Measurements from ENCODE around the gene RGS3.

The RGS3 gene

DNA sequence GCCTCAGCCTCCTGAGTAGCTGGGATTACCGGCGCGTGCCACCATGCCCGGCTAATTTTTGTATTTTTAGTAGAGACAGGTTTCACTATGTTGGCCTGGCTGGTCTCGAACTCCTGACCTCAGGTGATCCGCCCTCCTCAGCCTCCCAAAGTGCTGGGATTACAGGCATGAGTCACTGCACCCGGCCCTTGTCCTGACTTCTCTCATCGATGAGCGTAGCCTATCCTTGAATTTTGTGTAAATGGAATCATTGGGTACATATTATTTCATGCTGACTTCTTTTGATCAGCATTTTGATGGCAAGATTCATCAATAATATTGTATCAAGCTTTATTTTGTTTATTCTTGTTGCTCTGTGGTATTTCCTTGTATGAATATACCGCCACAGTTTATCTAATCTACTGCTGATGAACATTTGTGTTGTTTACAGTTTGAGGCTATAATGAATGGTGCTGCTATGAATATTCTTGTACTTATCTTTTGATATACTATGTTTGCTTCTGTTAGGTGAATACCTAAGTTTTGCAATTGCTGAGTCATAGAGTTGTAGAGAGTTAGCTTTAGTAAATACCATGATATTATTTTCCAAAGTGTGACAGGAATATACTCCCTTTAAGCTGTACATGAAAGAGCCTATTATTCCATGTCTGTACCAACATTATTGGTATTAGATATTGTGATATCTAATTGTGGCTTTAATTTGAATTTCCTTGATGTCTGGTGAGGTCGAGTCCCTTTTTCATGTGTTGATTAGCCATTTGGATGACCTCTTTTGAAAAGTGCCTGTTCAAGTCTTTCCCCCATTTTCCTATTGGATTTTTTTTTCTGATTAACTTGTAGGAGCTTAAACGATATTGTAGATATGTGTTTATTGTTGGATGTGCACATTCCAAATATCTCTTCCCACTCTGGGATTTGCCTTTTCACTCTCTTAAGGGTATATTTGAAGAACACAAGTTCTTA, 107.5 kb downstream of the RGS3 start:
- Mint-ChIP-seq H3K27ac (no peak overlapping the region), H3K4me1 (peaks cover 21% of the 10 kb centered on the region)
- ATAC-seq (ENCODE audit: low read depth) = no peak

DNA sequence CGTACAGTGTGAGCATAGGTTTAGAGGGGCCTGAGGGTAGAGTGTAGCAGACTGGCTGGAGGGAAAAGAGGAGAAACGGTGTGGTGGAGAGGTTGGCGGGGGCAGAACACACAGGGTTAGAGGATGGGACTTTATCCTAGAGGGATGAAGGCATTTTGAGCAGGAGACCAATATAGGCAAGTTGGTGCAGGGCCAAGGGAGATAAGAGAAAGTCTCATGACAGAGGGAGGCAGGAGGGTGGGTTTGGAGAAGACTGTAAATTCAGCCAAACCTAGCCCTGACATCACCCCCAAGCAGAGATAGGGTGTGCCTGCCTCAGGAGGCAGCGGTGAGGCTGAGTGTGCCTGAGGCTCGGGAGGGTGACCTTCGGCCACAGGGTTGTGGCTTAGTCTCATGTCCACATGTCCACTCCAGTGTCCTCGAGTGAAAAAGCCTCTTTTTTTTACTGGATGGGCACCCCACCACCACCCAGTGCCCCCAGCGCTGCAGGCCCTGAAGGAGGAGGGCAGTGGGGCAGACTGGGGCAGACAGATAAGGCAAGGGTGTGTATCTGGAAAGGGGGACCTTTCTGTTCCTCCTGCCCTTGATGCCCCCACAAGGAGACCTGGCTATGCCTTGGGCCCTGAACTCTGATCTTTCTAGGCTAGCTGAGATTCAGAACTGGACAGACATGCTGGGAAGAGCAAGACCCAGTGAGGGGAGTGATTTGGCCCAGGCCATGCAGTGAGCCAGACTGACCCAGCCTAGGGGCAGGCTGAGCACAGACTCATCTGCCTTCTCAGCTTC, 108.7 kb downstream of the RGS3 start:
- Mint-ChIP-seq H3K4me3 (no peak overlapping the region), H3K4me1 (peaks cover 21% of the 10 kb centered on the region), H3K36me3 (no peaks in the 10 kb centered on the region), H3K9me3 (no peaks in the 10 kb centered on the region), H3K27me3 (peaks cover 5% of the 10 kb centered on the region), H3K27ac (no peak overlapping the region)
- DNase-seq (ENCODE audit: low spot score in 2 of 2) (no peak), ATAC-seq (ENCODE audit: low read depth) (no peak)

More for the DNA sequence above, 107.5 kb downstream of the RGS3 start:
- DNase-seq (ENCODE audit: low spot score in 2 of 2) = no peak
- no peak overlapping the region for H3K4me3 Mint-ChIP-seq
- peaks cover 6% of the 10 kb centered on the region for H3K27me3 Mint-ChIP-seq
- H3K9me3 Mint-ChIP-seq = no peaks in the 10 kb centered on the region
- H3K36me3 Mint-ChIP-seq = no peaks in the 10 kb centered on the region

DNA sequence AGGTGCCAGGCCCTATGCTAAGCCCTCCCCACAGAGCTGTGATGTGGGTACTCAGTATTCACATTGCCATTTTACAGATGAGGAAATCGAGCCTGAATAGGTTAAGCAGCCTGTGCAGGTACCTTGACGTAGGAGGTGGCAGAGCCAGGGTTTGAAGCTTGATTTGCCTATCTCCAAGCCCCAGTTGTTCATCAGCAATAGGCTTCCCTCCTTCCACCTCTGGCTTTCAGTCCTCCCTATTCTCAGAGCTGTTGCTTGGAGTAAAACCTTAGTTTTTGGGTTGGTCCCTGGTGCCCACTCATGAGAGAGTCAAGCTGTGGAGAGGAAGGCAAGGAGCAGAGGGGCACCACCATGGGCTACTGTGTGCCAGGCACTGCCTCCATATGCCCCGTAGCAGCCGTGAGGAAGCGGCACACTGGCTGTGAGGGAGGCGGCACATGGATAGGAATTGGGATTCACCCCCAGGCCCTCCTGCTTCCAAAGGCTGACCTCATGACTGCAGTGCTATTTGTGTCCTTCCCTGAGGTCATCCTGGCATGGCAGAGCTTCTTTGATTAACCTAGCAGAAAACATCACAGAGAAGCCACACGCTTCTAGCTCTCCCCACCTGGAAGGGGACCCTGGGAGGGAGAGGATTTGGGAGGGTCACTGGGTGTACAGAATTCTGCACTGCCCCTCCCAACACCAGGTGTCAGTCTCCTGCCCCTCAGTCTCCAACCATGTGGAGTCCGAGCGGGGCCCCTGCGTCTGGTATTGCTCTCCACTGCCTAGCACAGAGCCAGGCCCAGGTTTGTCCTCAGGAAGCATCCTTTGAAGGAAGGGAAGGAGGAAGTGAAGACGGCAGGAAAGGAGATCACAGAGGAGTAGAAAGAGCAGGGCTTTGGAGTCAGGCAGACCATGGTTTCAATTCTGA, 109.8 kb downstream of the RGS3 start:
- Mint-ChIP-seq H3K4me1 (peaks cover 27% of the 10 kb centered on the region), H3K27me3 (peaks cover 3% of the 10 kb centered on the region), H3K36me3 (no peaks in the 10 kb centered on the region), H3K9me3 (no peaks in the 10 kb centered on the region), H3K4me3 (no peak overlapping the region), H3K27ac (no peak overlapping the region)
- ATAC-seq (ENCODE audit: low read depth) (no peak), DNase-seq (ENCODE audit: low spot score in 2 of 2) (no peak)

DNA sequence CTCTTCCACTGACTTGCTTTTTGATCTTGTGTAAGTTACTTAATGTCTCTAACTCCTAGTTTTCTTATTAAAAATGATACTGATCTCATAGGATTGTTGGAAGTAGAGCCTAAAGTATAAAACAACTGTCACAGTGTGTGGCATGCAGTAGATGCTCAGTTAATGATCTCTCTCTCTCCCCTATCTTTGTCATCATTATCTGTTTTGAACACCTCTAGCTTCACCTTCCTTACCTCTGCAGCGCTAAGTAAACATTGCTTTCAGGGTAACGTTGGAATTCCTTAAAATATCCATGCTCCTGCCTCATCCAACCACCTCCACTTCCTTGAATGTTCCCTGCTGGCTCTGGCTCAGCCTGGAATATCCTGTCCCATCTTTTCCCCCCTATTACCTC, 110.4 kb downstream of the RGS3 start:
- no peaks in the 10 kb centered on the region for H3K36me3 Mint-ChIP-seq
- no peak for DNase-seq (ENCODE audit: low spot score in 2 of 2)
- H3K4me3 Mint-ChIP-seq = no peak overlapping the region
- no peak for ATAC-seq (ENCODE audit: low read depth)
- H3K27ac Mint-ChIP-seq = no peak overlapping the region
- no peaks in the 10 kb centered on the region for H3K9me3 Mint-ChIP-seq
- peaks cover 34% of the 10 kb centered on the region for H3K4me1 Mint-ChIP-seq
- H3K27me3 Mint-ChIP-seq = peaks cover 3% of the 10 kb centered on the region

DNA sequence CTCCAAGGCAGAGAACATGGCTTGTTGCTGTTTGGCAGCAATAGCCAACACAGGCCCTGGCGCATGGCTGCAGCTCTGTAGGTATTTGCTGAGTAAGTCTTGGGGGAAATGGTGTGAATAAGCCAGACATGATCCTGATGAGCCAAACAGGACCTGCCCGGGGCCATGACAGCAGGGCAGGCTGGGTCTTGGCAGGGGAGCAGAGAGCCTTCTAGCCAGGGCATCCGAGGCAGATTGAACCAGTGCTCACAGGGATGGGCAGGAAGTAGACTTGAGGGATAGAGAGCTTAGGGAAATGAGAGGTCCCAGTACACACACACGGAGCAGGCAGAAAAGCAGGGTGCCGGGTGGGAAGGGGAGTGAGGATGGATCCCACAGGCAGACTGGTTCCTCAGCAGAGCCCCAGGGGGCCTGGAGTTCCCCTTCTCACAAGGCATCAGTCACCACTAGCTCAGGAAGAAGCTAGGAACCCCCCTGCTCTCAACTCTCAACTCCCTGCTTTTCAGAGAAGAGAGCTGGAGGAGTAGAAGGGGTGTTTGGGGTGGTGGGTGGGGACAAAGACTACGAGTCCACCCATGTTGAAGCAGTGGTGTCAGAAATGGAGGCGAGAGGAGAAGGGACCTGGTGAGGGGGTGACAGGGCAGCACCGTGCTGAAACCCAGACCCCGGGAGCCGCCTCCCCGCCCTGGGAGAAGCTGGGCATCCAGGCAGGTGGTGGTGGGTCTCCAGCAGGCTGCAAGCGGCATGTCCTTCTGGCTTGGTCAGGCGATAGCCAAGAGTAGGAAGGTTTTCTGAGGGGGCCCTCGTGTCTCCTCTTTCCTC, 111.1 kb downstream of the RGS3 start:
- no peak for DNase-seq (ENCODE audit: low spot score in 2 of 2)
- H3K9me3 Mint-ChIP-seq = no peaks in the 10 kb centered on the region
- no peak for ATAC-seq (ENCODE audit: low read depth)
- H3K4me1 Mint-ChIP-seq = peaks cover 37% of the 10 kb centered on the region
- no peaks in the 10 kb centered on the region for H3K36me3 Mint-ChIP-seq
- no peak overlapping the region for H3K27ac Mint-ChIP-seq
- H3K27me3 Mint-ChIP-seq = peaks cover 1% of the 10 kb centered on the region
- no peak overlapping the region for H3K4me3 Mint-ChIP-seq

DNA sequence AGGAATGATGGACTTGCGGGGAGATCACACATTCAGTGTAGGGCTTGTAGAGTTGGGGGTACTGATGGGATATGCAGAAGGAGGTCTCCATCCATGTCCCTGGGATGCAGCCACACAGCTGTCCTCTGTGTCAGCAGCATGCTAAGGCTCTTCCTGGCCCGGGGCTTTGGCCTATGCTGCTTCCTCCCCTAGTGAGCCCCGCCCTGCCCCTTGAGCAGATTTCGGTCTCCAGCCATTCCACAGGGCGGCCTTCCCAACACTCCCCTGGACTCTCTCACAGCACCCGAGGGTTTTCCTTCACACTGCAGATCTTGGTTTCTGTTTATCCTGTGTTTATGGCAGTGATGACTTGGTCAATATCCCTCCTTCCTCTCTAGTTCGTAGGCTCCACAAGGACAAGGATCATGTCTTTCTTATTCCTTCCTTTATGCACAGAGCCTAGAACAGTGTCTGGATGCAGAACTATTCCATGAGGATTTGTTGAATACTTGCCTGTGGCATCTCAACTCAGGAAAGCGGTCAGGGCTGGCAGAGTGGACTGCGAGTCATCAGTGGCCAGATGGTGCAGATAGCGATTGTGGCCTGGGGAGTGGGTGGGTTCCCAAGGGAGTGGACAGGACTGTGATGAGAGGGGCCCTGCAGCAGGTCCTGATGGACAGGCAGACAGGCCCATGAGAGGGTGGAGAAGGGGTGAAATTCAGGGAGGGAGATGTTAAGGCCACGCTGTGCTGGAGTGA, 114.2 kb downstream of the RGS3 start:
- Mint-ChIP-seq H3K4me3 (peak overlapping the region; percentile 30), H3K9me3 (no peaks in the 10 kb centered on the region), H3K27ac (peak overlapping the region; percentile 19), H3K27me3 (peaks cover 1% of the 10 kb centered on the region), H3K36me3 (no peaks in the 10 kb centered on the region), H3K4me1 (peaks cover 55% of the 10 kb centered on the region)
- ATAC-seq (ENCODE audit: low read depth) = no peak
- no peak for DNase-seq (ENCODE audit: low spot score in 2 of 2)

DNA sequence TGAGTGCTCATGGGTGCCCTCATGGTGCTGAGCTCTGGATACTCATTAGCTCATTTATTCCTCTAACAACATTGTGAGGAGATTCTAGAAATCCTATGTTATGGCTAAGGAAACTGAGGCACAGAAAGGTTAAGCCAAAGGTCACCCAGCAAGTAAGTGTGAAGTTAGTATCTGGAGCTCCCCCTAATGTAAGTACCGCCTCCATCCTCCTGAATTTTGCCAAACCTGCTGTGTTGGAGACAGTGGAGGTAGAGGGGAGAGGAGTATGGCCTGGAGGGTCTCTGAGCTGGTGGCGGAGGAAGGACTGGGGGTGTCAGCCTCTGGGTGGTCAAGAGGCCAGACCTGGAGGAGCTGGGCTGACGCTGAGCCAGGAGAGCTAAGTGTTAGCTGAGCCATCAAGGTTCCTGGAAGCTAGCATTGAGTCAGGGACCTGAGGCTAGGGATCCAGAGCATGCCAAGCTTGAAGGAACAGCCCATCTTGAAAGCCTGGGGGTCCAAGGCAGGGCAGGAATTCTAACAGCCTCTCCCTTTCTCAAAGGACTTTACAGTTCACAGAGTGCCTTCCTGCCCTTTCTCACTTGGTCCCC, 114.8 kb downstream of the RGS3 start:
- peak overlapping the region; percentile 51 for H3K4me3 Mint-ChIP-seq
- H3K9me3 Mint-ChIP-seq = no peaks in the 10 kb centered on the region
- DNase-seq (ENCODE audit: low spot score in 2 of 2) (no peak), ATAC-seq (ENCODE audit: low read depth) (no peak)
- peak overlapping the region; percentile 19 for H3K27ac Mint-ChIP-seq
- peaks cover 1% of the 10 kb centered on the region for H3K27me3 Mint-ChIP-seq
- H3K4me1 Mint-ChIP-seq = peaks cover 55% of the 10 kb centered on the region
- peaks cover 2% of the 10 kb centered on the region for H3K36me3 Mint-ChIP-seq

- ATAC-seq (ENCODE audit: low read depth) = peak; percentile 41
- peaks cover 7% of the 10 kb centered on the region for H3K36me3 Mint-ChIP-seq
- peak overlapping the region; percentile 51 for H3K4me3 Mint-ChIP-seq
- H3K27ac Mint-ChIP-seq = peak overlapping the region; percentile 81
- H3K27me3 Mint-ChIP-seq = peaks cover 1% of the 10 kb centered on the region
- peaks cover 60% of the 10 kb centered on the region for H3K4me1 Mint-ChIP-seq
- peak; percentile 55 to 57 for DNase-seq (ENCODE audit: low spot score in 2 of 2)
- H3K9me3 Mint-ChIP-seq = no peaks in the 10 kb centered on the region
Measured at GRCh38 chr9:113578882-113579282, 115.4 kb downstream of the RGS3 start.

DNA sequence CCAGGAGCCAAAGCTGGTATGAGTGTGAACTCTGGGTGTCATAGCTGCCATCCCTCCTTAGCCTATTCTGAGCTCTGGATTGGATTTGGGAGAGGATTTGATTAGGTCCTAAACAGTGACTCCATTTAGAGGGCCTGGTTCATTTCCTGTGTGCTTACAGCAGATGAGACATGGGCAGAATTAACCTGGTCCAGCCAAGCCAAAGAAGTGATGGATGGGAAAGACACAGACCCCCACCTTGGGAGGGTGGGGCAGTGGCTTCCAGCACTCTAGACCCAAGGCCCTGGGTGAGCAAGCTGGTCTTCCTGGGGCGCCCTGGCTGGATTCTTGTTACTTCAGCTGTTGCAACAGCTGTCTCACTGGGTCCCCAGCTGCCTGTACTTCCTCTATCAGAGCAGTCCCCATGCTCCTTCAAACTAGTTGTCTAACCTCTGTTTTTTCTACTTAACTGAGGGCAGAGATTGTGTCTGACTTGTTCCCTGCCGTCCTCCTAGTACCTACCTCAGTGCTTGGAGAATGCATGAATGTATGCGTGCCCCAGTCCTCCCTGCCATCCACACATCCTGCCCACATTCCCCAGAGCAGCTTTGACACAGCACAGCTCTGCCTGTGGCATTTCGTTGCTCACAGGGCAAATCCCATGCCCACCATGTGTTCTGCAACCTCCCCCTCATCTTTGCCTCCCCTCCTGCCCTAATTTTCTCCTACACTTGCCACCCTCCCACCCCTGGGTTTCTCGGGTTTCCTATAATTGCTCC, 115.9 kb downstream of the RGS3 start:
- H3K27ac Mint-ChIP-seq = peak overlapping the region; percentile 81
- H3K36me3 Mint-ChIP-seq = peaks cover 7% of the 10 kb centered on the region
- H3K9me3 Mint-ChIP-seq = no peaks in the 10 kb centered on the region
- ATAC-seq (ENCODE audit: low read depth) (peak; percentile 30), DNase-seq (ENCODE audit: low spot score in 2 of 2) (peak in 1 of 2 donors; percentile 30)
- H3K4me1 Mint-ChIP-seq = peaks cover 56% of the 10 kb centered on the region
- H3K27me3 Mint-ChIP-seq = peaks cover under 1% of the 10 kb centered on the region
- peak overlapping the region; percentile 75 for H3K4me3 Mint-ChIP-seq

- H3K4me1 Mint-ChIP-seq = peaks cover 52% of the 10 kb centered on the region
- no peaks in the 10 kb centered on the region for H3K9me3 Mint-ChIP-seq
- DNase-seq (ENCODE audit: low spot score in 2 of 2) = peak; percentile 50 to 54
- H3K36me3 Mint-ChIP-seq = peaks cover 10% of the 10 kb centered on the region
- no peaks in the 10 kb centered on the region for H3K27me3 Mint-ChIP-seq
- H3K27ac Mint-ChIP-seq = peak overlapping the region; percentile 88
- peak; percentile 48 for ATAC-seq (ENCODE audit: low read depth)
- H3K4me3 Mint-ChIP-seq = peak overlapping the region; percentile 75
Measured at GRCh38 chr9:113580041-113580953, 116.8 kb downstream of the RGS3 start.

DNA sequence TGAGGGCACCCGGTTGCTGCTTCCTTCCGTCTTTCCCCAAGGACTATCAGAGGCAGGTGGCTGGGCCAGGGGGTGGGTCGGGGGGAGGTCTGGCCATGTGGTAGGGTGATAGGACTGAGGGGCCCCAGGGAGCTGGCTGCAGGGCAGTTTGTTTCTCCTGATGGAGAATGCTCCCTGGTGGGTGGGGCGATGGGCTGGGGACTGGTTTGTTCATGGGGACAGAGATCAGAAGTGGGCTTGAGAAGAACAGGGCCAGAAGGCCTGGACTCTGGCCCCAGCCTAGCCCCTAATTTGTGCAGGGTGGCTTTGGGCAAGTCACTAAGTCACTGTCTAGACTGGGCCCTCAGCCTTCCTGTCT, 117.4 kb downstream of the RGS3 start:
- no peaks in the 10 kb centered on the region for H3K9me3 Mint-ChIP-seq
- H3K27me3 Mint-ChIP-seq = no peaks in the 10 kb centered on the region
- ATAC-seq (ENCODE audit: low read depth) = no peak
- H3K27ac Mint-ChIP-seq = peak overlapping the region; percentile 88
- peaks cover 14% of the 10 kb centered on the region for H3K36me3 Mint-ChIP-seq
- peak overlapping the region; percentile 75 for H3K4me3 Mint-ChIP-seq
- peaks cover 49% of the 10 kb centered on the region for H3K4me1 Mint-ChIP-seq
- no peak for DNase-seq (ENCODE audit: low spot score in 2 of 2)

Data from memory B cell (primary cell).